ENCODE results near the gene MAPRE2. TPM values are rescaled to one million over a fixed set of nuclear protein-coding genes. Genes with fewer than 3 reads are reported as not detected.
"Not testable (repeated sequence)": the region's sequence is repeated elsewhere in the genome, so short reads cannot be mapped to it uniquely, and the experiment has no call there.

MAPRE2 gene
- polyA plus RNA-seq, 4 donors, result 21.7 to 37.9 (median 32.2) TPM

DNA sequence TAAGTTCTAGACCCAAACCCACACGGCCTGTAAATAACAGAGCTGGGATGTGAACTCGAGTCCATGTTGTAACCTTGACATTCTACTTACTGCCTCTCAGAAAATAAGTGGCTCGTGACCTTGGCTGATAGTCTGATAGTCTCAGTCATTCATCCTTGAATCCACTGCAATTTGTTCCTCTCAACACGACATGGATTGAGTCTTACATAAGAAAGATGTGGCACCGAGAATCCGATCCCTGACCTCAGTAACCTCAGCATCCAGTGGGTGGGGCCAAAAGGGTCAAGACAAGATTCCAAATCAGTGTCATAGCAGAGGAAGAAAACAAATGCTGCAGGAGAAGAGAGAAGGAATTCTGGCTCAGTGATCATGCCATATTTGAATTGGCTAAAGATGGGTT lies 97.6 kb downstream of the MAPRE2 start:
- no peak for DNase-seq (ENCODE audit: low read depth in 4 of 4, low spot score in 3 of 4)

DNA sequence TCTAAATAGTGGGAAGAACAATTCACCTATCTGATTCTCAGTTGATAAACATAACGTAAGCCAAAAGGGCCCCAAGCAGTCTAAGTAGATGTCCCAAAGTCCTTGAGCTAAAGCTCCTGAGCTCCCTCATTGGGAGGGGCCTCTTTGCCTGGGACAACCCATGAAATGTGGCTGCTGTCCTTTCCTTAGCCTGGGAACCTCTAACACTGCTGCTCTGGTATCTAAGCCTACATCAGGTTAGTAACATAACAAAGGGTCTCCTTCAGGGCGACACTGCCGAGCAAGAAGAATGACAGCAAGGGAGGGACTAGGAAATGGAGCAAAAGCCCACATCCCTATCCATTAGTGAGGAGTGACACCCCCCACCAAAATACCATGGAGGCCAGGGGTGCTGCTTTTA lies 98.3 kb downstream of the MAPRE2 start:
- DNase-seq (ENCODE audit: low read depth in 4 of 4, low spot score in 3 of 4), result no peak

DNA sequence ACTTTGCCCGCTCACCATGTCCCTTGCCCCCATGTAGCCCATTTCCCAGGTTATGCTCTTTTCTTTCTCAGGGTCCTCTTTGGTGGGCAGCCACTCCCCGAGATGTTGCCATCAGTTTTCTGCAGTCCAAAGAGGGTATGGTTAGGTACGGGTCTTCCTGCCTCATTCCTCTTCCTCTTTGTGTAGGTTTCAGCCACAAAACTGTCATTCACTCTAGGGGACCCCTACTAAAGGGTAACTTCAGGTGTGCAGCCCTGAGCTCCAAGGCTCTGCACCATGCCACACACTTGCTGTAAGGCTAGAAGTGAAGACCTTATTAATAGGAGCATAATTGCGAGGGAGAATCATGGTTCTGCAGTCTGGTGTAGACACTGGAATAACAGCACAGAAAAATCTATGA lies 99.9 kb downstream of the MAPRE2 start:
- DNase-seq (ENCODE audit: low read depth in 4 of 4, low spot score in 3 of 4), result no peak

DNA sequence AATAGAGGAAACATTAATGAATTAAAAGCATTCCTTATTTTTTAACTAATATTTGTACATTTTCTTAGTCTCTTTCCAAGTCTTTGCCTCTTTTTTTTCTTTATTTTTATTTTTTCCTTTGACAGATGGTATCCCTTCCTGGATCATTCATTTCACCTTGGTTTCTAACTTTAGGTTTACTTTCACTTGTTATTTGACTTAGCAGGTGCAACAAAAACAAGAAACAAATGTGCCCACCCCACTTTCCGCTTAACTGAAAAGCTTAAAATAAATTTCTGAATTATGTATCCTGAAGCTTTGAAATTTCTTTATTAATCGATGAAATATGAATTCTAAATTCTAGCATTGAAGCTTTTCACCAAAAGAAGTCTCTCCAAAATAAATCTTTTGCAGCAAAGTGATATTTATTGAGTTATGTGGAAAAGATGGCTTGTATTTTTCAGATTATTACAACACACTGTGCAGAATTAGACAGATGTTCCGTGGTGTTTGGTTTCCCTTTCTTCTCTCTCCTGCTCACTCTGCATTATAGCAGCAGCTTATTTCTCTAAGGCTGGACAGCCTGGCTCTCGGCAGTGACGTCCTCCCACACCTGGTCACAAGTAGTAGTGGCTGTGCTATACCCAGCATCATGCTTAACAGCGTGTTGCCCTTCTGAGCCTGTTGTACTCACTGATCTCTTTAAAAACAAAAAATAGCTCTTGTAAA lies 100.5 kb downstream of the MAPRE2 start:
- no peak for DNase-seq (ENCODE audit: low read depth in 4 of 4, low spot score in 3 of 4)

DNA sequence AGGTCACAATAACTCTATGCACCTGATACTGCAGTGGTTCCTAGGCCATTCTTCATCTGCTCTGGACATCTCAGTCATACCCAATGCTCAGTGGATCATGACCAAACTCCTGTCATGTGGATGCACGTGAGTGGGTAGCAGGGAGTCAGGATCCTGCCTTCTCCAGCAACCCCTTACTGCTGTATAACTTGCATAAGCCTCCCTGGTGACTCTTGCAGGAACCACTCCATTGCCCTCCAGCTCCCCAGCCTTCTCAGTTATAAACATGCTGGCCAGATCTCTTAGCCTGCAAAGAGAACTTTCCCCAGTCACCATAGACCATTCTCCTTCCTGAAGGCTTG lies 101.0 kb downstream of the MAPRE2 start:
- no peak for DNase-seq (ENCODE audit: low read depth in 4 of 4, low spot score in 3 of 4)

DNA sequence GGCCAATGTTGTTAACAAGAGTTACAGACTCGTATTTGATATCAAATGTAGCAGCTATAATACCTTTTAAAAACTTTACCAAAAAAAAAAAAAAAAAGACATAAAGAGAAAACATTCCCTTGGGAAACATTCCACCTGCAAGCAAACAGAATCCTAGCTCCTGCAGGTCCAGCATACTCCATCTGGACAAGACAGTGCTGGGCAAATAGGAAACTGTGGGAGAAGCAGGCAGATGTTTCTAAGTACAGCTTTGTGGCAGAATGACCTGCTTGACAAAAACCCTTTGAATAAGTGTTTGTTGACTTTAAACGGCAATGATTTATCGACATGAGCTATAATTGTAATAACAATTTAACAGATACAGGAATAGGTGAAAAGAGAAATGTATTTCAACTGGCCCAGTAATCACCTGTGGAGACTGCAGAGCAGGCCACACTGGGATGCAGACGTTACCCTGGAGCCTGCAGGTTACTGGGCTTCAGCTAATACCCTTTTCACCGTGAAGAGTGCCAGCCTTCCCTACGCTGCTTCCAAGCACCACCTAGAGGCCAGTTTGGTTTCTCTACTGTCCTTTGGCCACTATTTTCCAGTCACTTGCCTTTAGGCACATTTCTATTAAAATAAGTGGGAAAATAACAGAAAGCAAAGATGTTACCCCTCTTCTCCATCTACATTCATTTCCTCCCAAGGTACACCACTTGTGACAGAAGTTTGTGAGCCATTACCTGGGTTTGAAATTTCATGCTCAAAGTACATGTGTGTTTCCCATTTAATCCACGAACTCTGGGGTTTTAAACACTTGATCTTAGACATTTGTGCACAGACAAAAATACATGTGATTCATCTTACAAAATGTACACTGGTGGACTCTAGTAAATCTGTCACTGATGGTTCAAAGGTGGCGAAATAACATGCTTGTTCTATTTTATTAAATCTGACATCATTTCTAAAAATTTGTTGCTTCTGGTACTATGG lies 102.7 kb downstream of the MAPRE2 start:
- DNase-seq (ENCODE audit: low read depth in 4 of 4, low spot score in 3 of 4), result peak in 2 of 4 donors; percentile 36 to 39

DNA sequence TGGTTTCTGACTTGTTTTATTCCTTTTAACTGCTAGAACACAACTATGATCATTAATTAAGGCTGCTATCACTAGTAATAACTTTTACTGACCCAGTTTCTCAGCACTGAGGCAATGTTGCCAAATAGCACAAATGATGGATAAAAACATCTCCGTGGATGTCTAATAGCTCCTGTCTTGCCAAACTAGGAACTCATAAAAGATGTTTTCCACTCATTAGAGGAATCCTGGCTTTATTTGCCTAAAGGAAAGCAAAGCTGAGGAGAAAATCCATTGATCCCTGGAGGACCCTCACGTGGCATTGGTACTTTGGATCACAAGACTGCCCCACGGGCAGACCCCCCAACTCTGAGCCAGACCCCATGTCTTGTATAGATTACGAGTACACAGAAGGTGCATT lies 103.5 kb downstream of the MAPRE2 start:
- no peak for DNase-seq (ENCODE audit: low read depth in 4 of 4, low spot score in 3 of 4)

DNA sequence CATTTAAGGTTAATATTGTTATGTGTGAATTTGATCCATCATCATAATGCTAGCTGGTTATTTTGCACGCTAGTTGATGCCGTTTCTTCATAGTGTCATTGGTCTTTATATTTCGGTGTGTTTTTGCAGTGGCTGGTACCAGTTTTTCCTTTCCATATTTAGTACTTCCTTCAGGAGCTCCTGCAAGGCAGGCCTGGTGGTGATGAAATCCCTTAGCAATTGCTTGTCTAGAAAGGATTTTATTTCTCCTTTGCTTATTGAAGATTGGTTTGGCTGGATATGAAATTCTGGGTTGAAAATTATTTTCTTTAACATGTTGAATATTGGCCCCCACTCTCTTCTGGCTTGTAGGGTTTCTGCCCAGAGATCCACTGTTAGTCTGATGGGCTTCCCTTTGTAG lies 109.0 kb downstream of the MAPRE2 start:
- not testable (repeated sequence) for DNase-seq (ENCODE audit: low read depth in 4 of 4, low spot score in 3 of 4)

DNA sequence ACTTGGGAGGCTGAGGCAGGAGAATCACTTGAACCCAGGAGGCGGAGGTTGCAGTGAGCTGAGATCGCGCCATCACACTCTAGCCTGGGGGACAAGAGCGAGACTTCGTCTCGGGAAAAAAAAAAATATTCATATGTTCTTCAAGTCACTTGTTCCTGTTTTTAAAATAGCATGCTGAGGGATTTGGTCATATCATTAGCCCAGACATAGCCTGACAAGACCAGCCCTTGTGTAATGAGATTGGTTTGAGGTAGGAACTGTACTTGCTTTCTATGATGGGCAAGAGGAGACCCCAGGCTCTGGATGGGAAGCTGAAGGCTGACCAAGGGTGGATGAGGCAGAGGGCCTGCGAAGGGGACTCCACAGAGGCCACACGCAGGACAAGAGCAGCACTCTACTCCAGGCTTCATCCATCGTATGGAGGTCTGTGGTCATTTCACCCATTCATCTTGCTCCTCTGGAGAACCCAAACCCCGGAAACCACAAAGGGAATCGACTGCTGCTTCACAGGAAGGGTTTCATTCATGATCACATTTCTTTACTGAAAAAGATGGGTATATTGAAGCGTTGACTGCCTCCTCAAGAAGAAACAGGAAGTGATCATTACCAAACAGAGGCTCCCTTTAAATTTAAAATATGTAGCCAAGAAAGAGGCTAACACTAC lies 112.5 kb downstream of the MAPRE2 start:
- no peak for DNase-seq (ENCODE audit: low read depth in 4 of 4, low spot score in 3 of 4)

DNA sequence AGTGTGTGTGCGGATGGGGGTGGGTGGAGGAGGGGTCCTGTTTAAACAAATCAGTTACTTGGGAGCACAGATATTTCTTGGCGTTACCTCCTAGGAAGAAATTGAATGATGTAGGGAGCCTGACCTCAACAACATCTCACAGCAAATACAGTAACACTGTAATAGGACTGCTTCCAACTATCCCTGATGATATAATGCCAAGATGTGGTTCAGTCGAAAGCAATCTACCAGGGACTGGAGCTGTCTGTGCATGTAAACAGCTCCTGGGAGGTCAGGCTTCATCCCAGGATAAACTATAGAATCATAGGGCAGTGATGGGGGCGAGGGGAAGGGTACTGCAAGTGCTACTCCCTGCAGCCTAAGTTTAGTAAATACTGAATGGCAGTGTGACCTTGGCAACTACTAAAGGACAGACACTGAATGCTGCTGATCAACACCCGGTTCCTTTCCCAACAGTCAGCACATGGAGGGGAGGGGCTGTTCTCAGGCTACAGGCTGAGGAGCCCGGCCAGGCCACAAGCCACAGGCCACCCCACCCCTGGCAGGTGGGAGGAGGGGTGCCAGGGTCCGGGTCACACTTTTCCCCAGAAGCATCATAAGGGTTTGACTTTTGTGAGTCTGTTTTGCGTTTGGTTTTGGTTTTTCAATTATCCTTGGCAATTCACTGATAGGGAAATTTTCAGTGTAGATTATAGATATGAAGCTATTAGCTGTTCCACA lies 114.3 kb downstream of the MAPRE2 start:
- DNase-seq (ENCODE audit: low read depth in 4 of 4, low spot score in 3 of 4), result no peak

DNA sequence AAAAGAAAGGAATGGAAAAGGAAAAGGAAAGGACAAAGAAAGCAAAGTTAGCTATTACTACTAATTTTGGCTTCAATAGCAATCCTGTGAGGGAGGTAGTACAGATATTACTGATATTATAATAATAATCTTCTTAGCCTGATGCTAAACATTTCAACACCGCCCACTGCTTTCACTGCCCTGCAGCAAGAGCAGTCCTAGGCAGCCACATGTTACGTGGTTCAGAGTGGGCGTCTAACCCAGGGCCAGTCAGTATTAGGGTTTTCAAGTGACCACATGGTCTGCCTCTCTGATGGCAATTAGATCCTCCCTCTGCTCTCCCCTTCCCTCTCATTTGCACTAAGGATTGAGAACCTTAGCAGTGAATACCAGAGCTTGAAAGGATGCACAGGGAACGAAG lies 116.0 kb downstream of the MAPRE2 start:
- no peak for DNase-seq (ENCODE audit: low read depth in 4 of 4, low spot score in 3 of 4)

DNA sequence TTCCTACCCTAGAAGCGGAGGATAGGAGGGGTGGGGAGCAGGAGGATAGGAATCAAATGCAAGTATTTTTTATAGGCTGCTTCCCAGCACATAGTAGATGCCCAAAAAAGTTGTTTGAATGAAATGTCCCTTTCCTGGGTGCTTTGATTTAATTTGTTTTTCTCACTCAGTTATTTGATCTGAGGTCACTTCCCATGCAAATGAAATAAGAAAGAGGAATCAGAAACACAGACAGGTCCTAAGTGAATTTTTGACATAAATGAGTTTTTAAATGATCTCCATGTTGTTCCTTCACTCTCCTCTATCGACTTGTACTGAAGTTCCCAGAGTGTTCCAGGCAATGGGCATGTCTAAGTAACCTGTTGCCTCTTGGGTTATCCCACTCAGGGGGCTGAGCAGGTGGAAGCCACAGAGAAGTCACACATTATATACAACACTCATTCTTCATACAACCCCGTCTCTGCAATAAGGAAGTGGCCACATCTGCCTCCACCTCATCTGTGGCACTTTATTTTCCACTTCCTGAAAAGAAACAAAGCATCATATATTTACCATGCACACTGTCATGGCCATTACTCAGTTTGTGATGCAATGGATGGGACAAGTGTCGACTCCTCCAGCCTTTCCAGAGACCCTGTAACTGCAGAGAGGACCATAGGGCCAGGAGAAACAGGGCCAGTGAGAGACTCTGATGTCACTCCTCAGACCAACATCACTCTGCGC lies 117.7 kb downstream of the MAPRE2 start:
- no peak for DNase-seq (ENCODE audit: low read depth in 4 of 4, low spot score in 3 of 4)

DNA sequence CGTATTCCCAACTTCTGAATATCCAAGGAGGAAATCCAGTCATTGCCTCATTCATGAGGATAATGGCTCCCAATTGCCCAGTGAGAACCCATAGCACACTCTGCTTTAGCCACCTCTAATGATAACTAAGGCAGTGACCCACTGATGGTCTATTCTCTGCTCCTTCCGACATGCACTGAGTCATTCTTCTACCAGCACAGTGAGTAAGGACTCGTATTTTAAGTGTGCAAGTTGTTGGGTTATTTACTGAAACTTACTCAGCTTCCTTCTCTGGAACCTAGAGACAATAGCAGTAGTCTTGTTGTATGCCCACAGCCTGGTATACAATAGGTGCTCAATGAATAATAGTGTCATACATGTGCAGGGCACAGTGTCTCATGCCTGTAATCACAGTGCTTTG lies 118.6 kb downstream of the MAPRE2 start:
- no peak for DNase-seq (ENCODE audit: low read depth in 4 of 4, low spot score in 3 of 4)

DNA sequence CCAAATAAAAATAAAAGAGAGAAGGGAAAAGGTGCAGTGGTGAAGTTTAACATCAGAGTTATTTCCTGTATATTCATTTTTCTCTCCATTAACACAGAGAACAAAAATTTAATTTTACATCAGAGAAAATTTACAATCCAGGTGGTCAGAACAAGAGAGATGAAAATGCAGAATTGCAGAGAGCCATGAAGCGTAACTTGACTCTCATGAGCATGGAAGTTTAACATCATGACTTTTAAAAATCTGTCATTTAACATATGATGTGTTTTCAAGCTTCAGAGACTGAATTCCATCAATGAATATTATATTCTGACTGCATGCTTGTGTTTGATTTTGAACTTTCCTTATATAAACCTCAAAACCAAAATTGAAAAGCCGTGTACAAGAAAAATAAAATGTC lies 120.3 kb downstream of the MAPRE2 start:
- no peak for DNase-seq (ENCODE audit: low read depth in 4 of 4, low spot score in 3 of 4)

DNA sequence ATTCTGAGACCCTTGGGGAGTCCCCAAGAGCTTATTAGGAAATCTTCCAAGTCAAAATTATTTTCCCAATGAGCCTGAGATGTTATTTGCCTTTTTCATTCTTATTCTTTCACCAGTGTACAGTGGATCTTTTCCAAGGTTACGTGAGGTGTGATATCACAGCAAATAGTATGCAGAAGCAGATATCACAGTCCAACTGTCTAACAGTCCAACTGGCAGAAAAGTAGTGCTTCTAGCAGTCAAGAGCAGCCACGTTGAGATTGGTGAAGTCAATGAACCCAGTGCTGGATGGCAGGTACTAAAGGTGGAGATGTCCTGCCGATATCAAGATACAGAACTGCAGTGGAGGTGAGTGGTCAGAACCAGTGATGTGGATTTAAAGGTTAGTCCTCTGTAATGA lies 120.7 kb downstream of the MAPRE2 start:
- no peak for DNase-seq (ENCODE audit: low read depth in 4 of 4, low spot score in 3 of 4)

DNA sequence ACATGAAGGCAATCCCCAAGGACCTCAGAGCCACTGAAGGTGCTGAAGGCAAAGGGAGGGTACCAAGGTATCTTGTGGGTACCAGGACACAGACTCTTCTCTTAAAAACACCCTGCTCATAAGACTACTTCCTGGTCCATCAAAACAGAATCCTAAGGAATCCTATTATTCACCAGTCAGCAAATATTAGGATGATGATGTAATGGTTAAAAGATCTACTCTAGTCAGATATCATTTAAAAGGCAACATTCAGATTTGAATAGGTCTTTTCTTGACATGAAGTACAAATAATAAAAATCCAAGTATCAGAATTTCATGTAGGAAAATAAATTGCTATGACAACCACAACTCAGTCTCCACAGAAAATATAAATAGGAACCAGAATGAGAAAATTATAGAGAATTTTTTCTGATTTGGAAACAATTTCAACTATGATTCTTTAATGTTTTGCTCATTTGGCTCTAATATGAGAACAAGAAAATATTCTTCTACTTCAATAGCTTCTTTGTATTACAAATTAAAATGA lies 121.9 kb downstream of the MAPRE2 start:
- no peak for DNase-seq (ENCODE audit: low read depth in 4 of 4, low spot score in 3 of 4)

DNA sequence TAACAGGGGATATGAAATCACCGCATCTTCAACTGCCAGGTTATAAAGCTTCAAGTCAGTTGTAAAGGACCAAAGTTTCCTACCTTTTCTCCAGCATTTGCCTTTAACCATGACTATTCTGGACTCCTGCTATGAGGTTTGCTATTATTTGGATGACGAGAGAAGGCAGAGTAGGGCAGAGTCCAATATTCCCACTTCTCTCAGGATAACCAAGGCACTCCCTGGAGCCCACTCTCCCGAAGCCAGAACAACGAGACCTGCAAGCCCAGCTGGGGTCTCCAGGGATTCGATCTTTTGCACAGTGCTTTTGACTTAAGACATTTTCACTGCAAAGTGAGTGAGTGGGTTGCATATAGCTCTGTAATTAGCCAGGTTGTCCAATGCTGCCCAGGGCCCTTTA lies 122.5 kb downstream of the MAPRE2 start:
- no peak for DNase-seq (ENCODE audit: low read depth in 4 of 4, low spot score in 3 of 4)

DNA sequence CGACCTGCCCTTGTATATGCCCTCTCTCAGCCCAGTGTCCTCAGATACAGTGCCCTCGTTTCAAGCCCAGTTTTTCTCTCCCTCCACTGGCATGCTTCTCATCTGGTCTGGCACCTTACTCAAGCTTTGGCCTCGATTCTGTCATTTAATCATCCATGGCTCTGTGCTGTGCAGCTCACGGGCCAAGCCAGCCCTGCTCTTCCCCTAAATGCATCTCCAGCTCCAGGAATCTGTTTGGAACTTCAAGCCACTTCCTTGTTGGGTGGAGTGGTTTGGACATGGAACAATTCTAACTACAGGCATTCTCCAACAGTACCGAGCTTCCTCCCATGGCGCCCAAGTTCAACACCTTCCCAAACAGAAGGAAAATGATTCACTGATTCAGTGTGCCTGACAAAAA lies 122.9 kb downstream of the MAPRE2 start:
- DNase-seq (ENCODE audit: low read depth in 4 of 4, low spot score in 3 of 4), result no peak

DNA sequence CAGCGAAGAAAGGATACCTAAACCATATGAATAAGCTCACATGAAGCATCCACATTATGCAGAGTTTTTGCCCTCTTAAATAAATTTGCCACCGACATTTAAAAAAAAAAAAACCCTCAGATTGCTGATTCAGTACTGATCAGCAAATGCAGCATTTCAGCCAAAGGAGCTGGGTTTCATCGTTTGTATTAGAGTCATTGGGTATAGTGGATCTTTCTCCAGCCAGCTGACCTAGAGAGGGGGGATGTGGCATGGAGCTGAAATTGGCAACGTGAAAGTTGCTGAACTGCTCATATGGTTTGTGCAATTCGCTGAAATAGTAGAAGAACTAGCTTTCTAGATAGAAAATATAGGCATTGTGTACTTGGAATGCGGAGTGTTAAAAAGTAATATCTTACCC lies 126.1 kb downstream of the MAPRE2 start:
- DNase-seq (ENCODE audit: low read depth in 4 of 4, low spot score in 3 of 4), result no peak

DNA sequence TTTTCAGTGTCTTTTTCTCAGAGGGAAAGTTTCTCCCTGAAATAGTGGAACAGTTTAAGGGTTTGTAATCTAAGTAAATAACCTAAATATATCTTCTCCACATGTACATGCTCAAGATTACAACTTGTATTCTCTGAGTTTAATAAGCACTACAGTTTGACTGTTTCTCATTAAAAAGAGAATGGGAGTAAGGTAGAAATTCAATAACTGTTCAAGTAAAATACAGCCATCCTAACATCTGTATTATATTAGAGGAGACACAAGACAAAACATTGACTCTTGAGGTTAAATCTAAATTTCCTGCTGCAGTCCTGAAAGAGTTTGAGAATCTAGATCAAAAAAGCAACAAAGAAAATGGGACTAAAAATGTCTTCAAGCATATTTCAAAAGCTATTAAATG lies 126.6 kb downstream of the MAPRE2 start:
- DNase-seq (ENCODE audit: low read depth in 4 of 4, low spot score in 3 of 4), result no peak
